Measurements from ENCODE around the gene SSBP1. TPM values are rescaled to one million over a fixed set of nuclear protein-coding genes. Genes with fewer than 3 reads are reported as not detected.

SSBP1 gene
- total and polyA plus RNA-seq, 11 donors: 95.5 to 268 (median 104) TPM

DNA sequence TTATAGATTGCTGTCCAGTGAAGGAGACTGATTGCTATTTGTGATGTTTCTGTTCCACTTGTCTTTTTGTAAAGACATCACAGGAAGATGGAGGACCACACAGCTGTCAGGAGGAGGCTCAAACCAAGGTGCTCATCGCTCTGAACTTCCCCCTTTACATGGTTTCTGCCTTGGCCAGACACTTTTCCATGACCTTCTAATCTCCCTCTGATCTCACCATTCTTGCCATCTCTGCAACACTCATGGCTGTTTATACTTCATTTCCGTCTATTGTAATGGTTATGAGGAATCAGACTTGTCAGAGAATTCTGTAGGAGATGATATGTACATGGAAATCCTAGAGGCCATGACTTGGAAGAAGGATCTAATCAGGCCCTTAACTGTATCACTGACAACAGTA is 50.1 kb downstream of the SSBP1 start:
- intact Hi-C loops (cut with DNase I): loop anchor here in 3 of 10 donors (5.0 kb wide), 2 partner anchors 131 to 136 kb away; no protein-coding TSS in a partner anchor

DNA sequence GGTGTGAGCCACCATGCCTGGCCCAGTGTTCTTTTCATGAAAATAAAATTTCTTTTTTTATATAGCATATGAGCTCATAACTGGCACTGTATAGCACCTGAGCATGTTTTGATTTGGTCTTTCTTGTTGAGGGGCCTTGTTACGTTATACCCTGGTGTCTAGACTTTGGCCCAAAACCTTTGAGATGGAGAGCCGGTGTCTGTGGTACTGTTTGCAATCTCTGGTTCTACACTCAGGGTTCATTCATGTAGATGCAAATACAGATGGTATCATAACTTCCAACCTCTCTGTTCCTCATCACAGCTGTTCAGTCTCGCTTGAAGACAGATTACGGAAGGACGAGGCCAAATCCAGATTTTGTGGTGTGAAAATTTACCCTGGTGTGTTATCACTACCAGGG is 51.8 kb downstream of the SSBP1 start, which contains the start of gene TAS2R5:
Gene TAS2R5, plus strand, starts transcription at position 301 of the 400 bp plus-strand sequence. CDS start 145 bp downstream, outside the sequence.
- no peak for ATAC-seq
- TF ChIP-seq, protein P1, sequence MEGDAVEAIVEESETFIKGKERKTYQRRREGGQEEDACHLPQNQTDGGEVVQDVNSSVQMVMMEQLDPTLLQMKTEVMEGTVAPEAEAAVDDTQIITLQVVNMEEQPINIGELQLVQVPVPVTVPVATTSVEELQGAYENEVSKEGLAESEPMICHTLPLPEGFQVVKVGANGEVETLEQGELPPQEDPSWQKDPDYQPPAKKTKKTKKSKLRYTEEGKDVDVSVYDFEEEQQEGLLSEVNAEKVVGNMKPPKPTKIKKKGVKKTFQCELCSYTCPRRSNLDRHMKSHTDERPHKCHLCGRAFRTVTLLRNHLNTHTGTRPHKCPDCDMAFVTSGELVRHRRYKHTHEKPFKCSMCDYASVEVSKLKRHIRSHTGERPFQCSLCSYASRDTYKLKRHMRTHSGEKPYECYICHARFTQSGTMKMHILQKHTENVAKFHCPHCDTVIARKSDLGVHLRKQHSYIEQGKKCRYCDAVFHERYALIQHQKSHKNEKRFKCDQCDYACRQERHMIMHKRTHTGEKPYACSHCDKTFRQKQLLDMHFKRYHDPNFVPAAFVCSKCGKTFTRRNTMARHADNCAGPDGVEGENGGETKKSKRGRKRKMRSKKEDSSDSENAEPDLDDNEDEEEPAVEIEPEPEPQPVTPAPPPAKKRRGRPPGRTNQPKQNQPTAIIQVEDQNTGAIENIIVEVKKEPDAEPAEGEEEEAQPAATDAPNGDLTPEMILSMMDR (IDR thresholded peaks at IDR 0.05): no peak
- TF ChIP-seq POLR2A (IDR thresholded peaks at IDR 0.05): no peak
- peaks cover 0 to 18% (median 0%) of the 10 kb centered on the region in 9 donors for H3K36me3 ChIP-seq
- no peak for DNase-seq
- no peak within 1 kb of the TSS for H3K27ac ChIP-seq
- H3K4me1 ChIP-seq: peaks cover 0 to 3% (median 0%) of the 10 kb centered on the region in 12 donors
- H3K4me3 ChIP-seq: no peak within 1 kb of the TSS
- H3K27me3 ChIP-seq: no peaks in the 10 kb centered on the region
- intact Hi-C loops (cut with DNase I): loop anchor here in 3 of 10 donors (5.0 kb wide), 2 partner anchors 133 to 138 kb away; no protein-coding TSS in a partner anchor
- 74 to 95% (median 81%) methylated on average over 5 of the region's 5 CpGs for WGBS, 4 donors
- no peaks in the 10 kb centered on the region for H3K9me3 ChIP-seq

More for the DNA sequence above, 50.1 kb downstream of the SSBP1 start:
- Histone ChIP-seq H3K36me3 (peaks cover 0 to 18% (median 0%) of the 10 kb centered on the region in 9 donors), H3K9me3 (no peaks in the 10 kb centered on the region), H3K27ac (no peak overlapping the region), H3K4me1 (peaks cover 0 to 3% (median 0%) of the 10 kb centered on the region in 12 donors), H3K4me3 (no peak overlapping the region), H3K27me3 (no peaks in the 10 kb centered on the region)
- no peak for TF ChIP-seq POLR2A (IDR thresholded peaks at IDR 0.05)
- TF ChIP-seq, protein P1 (IDR thresholded peaks at IDR 0.05): no peak
- DNase-seq (no peak), ATAC-seq (no peak)
- WGBS, 4 donors: 72 to 76% (median 75%) methylated on average over 2 of the region's 2 CpGs

DNA sequence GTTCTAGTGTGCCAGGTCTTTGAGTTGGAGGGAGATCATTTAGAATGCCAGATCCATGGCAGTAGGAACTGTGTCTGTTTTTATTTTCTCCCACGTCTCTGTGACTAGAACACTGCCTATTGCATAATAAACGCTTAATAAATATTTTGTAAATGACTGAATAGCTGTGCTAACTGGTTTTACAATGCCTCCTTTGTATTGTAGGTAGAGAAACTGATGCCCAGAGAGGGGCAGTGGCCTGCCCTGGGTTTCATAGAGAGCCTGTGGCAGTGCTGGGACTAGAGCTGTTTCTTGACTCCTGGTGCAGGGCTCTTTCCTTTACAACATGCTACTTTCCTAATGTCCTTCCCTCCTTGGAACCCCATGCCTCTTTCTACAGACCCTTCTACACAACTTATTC is 54.4 kb downstream of the SSBP1 start:
- DNase-seq (no peak), ATAC-seq (no peak)
- intact Hi-C loops (cut with DNase I): no loop called here
- H3K9me3 ChIP-seq: no peaks in the 10 kb centered on the region
- H3K4me1 ChIP-seq: peaks cover 0 to 3% (median 0%) of the 10 kb centered on the region in 12 donors
- no peak overlapping the region for H3K4me3 ChIP-seq
- H3K27ac ChIP-seq: no peak overlapping the region
- no peaks in the 10 kb centered on the region for H3K27me3 ChIP-seq
- TF ChIP-seq, protein P1 (IDR thresholded peaks at IDR 0.05): no peak
- TF ChIP-seq POLR2A (IDR thresholded peaks at IDR 0.05): no peak
- peaks cover 0 to 18% (median 0%) of the 10 kb centered on the region in 9 donors for H3K36me3 ChIP-seq
- 90 to 93% (median 92%) methylated on average over 2 of the region's 2 CpGs for WGBS, 4 donors

Other genes with a start within 250 kb of the SSBP1 start
- gene AGK, start 186.9 kb upstream of the SSBP1 start, total RNA-seq: 10 to 100 TPM; 30.6 to 49.8 (median 41.3) TPM
- 10 to 100 TPM; 21.4 to 28.2 TPM for gene AGK, start 186.9 kb upstream of the SSBP1 start, polyA plus RNA-seq
- gene DENND11, start 36.2 kb upstream of the SSBP1 start, total RNA-seq: 10 to 100 TPM in 3 of 9 donors, 1 to 10 TPM in 6; 6.7 to 15.3 (median 8.8) TPM
- 1 to 10 TPM; 3.5 to 5.8 TPM for gene DENND11, start 36.2 kb upstream of the SSBP1 start, polyA plus RNA-seq
- under 1 TPM in 1 of 9 donors, not detected in 8; 0.08 TPM for gene WEE2, start 30.0 kb upstream of the SSBP1 start, total RNA-seq
- not detected for gene WEE2, start 30.0 kb upstream of the SSBP1 start, polyA plus RNA-seq
- 1 to 10 TPM in 1 of 9 donors, under 1 TPM in 5, not detected in 3; 0.25 to 1.2 (median 0.58) TPM for gene TAS2R3, start 25.7 kb downstream of the SSBP1 start, total RNA-seq
- not detected for gene TAS2R3, start 25.7 kb downstream of the SSBP1 start, polyA plus RNA-seq
- gene TAS2R4, start 38.3 kb downstream of the SSBP1 start, total RNA-seq: under 1 TPM in 7 of 9 donors, not detected in 2; 0.12 to 0.67 (median 0.19) TPM
- under 1 TPM; 0.07 to 0.11 TPM for gene TAS2R4, start 38.3 kb downstream of the SSBP1 start, polyA plus RNA-seq
- under 1 TPM in 4 of 9 donors, not detected in 5; 0.27 to 0.60 (median 0.49) TPM for gene TAS2R5, start 51.9 kb downstream of the SSBP1 start, total RNA-seq
- gene TAS2R5, start 51.9 kb downstream of the SSBP1 start, polyA plus RNA-seq: under 1 TPM in 1 of 2 donors, not detected in 1; 0.18 TPM
- gene PRSS37, start 103.1 kb downstream of the SSBP1 start, total RNA-seq: not detected
- not detected for gene PRSS37, start 103.1 kb downstream of the SSBP1 start, polyA plus RNA-seq
- not detected for gene OR9A4, start 178.0 kb downstream of the SSBP1 start, total RNA-seq
- not detected for gene OR9A4, start 178.0 kb downstream of the SSBP1 start, polyA plus RNA-seq
- 1 to 10 TPM in 2 of 9 donors, under 1 TPM in 6, not detected in 1; 0.12 to 2.6 (median 0.50) TPM for gene CLEC5A, start 208.6 kb downstream of the SSBP1 start, total RNA-seq
- 1 to 10 TPM in 1 of 2 donors, under 1 TPM in 1; 0.27 to 1.1 TPM for gene CLEC5A, start 208.6 kb downstream of the SSBP1 start, polyA plus RNA-seq
- not detected for gene TAS2R38, start 235.4 kb downstream of the SSBP1 start, total RNA-seq
- not detected for gene TAS2R38, start 235.4 kb downstream of the SSBP1 start, polyA plus RNA-seq

All from heart left ventricle (tissue), 16 donors.